Endodermal cell (in vitro differentiated cells): ENCODE data around the gene EYS. TPM values are rescaled to one million over a fixed set of nuclear protein-coding genes. Genes with fewer than 3 reads are reported as not detected.

Source experiments
- DNase-seq: peaks from one replicate; pipeline ENCODE4 v3.0.0-alpha.2; 2017
- H3K27ac ChIP-seq: 2 replicates; pipeline ENCODE4 v1.5.1; 2013; ENCODE audit warnings: mild to moderate bottlenecking, low read depth, low read length, moderate library complexity
- H3K27me3 ChIP-seq: 2 replicates; pipeline ENCODE4 v1.6.1; 2013; ENCODE audit warnings: mild to moderate bottlenecking, low read length, moderate library complexity; ENCODE audit not compliant: insufficient read depth, control insufficient read depth, poor library complexity, severe bottlenecking
- H3K36me3 ChIP-seq: 2 replicates; pipeline ENCODE4 v1.7.0; 2013; ENCODE audit warnings: mild to moderate bottlenecking, low read length, moderate library complexity; ENCODE audit not compliant: control insufficient read depth, insufficient read depth
- H3K4me1 ChIP-seq: one replicate; pipeline ENCODE4 v1.7.0; 2013; ENCODE audit warnings: low read length; ENCODE audit not compliant: control insufficient read depth, insufficient read depth
- H3K4me3 ChIP-seq: 2 replicates; pipeline ENCODE4 v1.5.1; 2013; ENCODE audit warnings: mild to moderate bottlenecking, low read length, moderate library complexity
- H3K9ac ChIP-seq: 2 replicates; pipeline ENCODE4 v1.6.1; 2013; ENCODE audit warnings: mild to moderate bottlenecking, low read length, moderate library complexity; ENCODE audit not compliant: poor library complexity, severe bottlenecking; ENCODE audit errors: extremely low read depth
- H3K9me3 ChIP-seq: 2 replicates; pipeline ENCODE4 v1.6.1; 2013; ENCODE audit warnings: mild to moderate bottlenecking, low read length, moderate library complexity; ENCODE audit not compliant: control insufficient read depth
- H3K27ac Mint-ChIP-seq: 2 replicates; pipeline ENCODE4 v1.8.0; 2020; ENCODE audit warnings: mixed read lengths
- H3K27me3 Mint-ChIP-seq: 2 replicates; pipeline ENCODE4 v1.8.0; 2021; ENCODE audit warnings: mild to moderate bottlenecking, mixed read lengths; ENCODE audit not compliant: insufficient read depth
- H3K36me3 Mint-ChIP-seq: 2 replicates; pipeline ENCODE4 v1.8.0; 2020; ENCODE audit warnings: low read depth, mixed read lengths
- H3K4me1 Mint-ChIP-seq: 2 replicates; pipeline ENCODE4 v1.8.0; 2020; ENCODE audit warnings: mixed read lengths
- H3K4me3 Mint-ChIP-seq: 2 replicates; pipeline ENCODE4 v1.8.0; 2020; ENCODE audit warnings: mild to moderate bottlenecking, moderate library complexity, mixed read lengths
- H3K9me3 Mint-ChIP-seq: 2 replicates; pipeline ENCODE4 v1.8.0; 2020; ENCODE audit warnings: mild to moderate bottlenecking, mixed read lengths
- WGBS, 2 experiments: methylation state at CpG; one replicate each; pipeline versions ENCODE4 v1.1.5 to v1.1.7; 2013; ENCODE audit warnings: missing lambda C conversion rate in 2 of 2, mixed read lengths in 1 of 2; ENCODE audit not compliant: insufficient coverage in 1 of 2, insufficient read length in 1 of 2; 5-methylcytosine and 5-hydroxymethylcytosine counted together
- total RNA-seq, 2 donors: library from RNA; stranded (reverse); fragmentation: NEBNext Ultra II Directional in 1 of 2; extraction: Animal tissue kit (Norgen Biotek cat#: 25700) in 1 of 2; gene quantifications; 2 replicates in 1 of 2; 3 replicates in 1 of 2; pipeline ENCODE4 v1.2.1, GENCODE V29; 2021
- TF ChIP-seq, protein P1 (sequence below): fragments of 200-600 bp; sonication (generic); conservative IDR thresholded peaks from 2 replicates; pipeline ENCODE4 v1.5.0; 2021; ENCODE audit warnings: antibody characterized with exemption, mild to moderate bottlenecking

EYS gene
- total RNA-seq, 2 donors from 2014 or later: 0.31 to 0.70 TPM

DNA sequence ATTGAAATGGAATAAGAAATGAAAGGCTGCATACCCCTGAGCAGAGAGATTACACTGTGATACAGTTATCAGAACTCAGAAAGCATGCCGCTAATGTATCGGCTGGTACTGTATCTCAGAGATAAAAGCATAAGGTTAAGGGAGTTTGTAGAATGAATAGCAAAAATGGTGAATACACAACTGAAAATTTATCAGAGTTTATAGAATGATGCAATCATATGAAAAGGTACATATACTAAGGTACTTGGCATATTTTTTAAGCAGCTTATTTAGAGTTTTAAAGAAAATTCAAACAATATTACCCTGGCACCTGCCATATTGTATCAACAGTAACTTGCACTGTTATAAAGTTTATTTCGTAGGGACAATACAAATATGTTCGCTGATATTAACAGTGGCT lies 1707.4 kb downstream of the EYS start:
- Mint-ChIP-seq H3K27me3 (no peaks in the 10 kb centered on the region), H3K4me1 (no peaks in the 10 kb centered on the region), H3K9me3 (peaks cover 3% of the 10 kb centered on the region), H3K27ac (no peak overlapping the region), H3K36me3 (no peaks in the 10 kb centered on the region), H3K4me3 (no peak overlapping the region)
- H3K27me3 ChIP-seq: no peaks in the 10 kb centered on the region
- peaks cover 3% of the 10 kb centered on the region for H3K9me3 ChIP-seq
- H3K4me1 ChIP-seq: no peaks in the 10 kb centered on the region
- WGBS, 2 experiments: 92 to 99% methylated on average over 4 of the region's 4 CpGs
- no peak overlapping the region for H3K27ac ChIP-seq
- TF ChIP-seq, protein P1, sequence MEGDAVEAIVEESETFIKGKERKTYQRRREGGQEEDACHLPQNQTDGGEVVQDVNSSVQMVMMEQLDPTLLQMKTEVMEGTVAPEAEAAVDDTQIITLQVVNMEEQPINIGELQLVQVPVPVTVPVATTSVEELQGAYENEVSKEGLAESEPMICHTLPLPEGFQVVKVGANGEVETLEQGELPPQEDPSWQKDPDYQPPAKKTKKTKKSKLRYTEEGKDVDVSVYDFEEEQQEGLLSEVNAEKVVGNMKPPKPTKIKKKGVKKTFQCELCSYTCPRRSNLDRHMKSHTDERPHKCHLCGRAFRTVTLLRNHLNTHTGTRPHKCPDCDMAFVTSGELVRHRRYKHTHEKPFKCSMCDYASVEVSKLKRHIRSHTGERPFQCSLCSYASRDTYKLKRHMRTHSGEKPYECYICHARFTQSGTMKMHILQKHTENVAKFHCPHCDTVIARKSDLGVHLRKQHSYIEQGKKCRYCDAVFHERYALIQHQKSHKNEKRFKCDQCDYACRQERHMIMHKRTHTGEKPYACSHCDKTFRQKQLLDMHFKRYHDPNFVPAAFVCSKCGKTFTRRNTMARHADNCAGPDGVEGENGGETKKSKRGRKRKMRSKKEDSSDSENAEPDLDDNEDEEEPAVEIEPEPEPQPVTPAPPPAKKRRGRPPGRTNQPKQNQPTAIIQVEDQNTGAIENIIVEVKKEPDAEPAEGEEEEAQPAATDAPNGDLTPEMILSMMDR: no peak
- no peaks in the 10 kb centered on the region for H3K36me3 ChIP-seq
- no peak for DNase-seq
- H3K4me3 ChIP-seq: no peak overlapping the region
- no peak overlapping the region for H3K9ac ChIP-seq

DNA sequence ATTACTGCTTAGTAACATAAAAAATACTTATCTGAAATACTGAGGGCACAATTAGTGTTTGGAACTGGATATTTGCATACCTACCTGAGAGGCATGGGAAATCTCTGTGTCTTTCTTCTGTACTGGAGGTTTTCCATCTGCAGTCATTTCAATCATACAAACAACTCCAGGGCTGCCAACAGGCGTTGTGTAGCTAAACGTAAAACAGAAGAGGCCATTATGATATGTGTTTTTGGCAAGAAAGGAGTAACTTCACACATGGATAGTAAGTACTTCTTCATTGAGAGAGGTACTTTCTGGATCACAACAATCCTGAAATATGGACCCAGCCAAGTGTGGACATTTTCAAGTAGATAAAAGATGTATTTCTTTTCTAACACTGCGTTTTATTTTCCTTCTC lies 1708.0 kb downstream of the EYS start:
- no peaks in the 10 kb centered on the region for H3K36me3 Mint-ChIP-seq
- Histone ChIP-seq H3K4me1 (no peaks in the 10 kb centered on the region), H3K36me3 (no peaks in the 10 kb centered on the region), H3K4me3 (no peak overlapping the region), H3K9me3 (no peaks in the 10 kb centered on the region), H3K27me3 (no peaks in the 10 kb centered on the region), H3K9ac (no peak overlapping the region), H3K27ac (no peak overlapping the region)
- H3K4me3 Mint-ChIP-seq: no peak overlapping the region
- no peaks in the 10 kb centered on the region for H3K27me3 Mint-ChIP-seq
- H3K27ac Mint-ChIP-seq: no peak overlapping the region
- H3K4me1 Mint-ChIP-seq: no peaks in the 10 kb centered on the region
- WGBS, 2 experiments: 90% methylated on average over 3 of the region's 3 CpGs; no CpG with 5 or more reads in 1 of the 2 experiments
- TF ChIP-seq, protein P1: no peak
- no peak for DNase-seq
- H3K9me3 Mint-ChIP-seq: no peaks in the 10 kb centered on the region

DNA sequence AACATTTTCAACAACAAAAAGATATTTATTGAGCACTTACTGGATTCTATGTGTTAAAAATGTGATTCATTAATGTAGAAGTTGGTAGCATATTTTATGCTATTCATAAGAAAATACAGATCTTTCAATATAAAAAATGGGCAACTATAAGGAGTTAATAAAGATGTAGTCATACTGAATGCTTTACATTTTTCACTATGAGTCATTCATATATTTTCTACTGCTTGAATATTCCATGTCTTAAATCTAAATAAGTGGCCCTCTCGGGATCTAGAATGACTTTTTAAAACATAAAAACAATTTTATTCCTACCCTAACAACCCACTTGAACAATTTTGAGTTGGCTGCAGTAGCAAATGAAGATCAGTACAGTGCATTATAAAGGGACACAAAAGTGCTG lies 1709.3 kb downstream of the EYS start:
- 72 to 80% methylated on average over 1 of the region's 1 CpG for WGBS, 2 experiments
- H3K9me3 Mint-ChIP-seq: no peaks in the 10 kb centered on the region

More for the DNA sequence above, 1709.3 kb downstream of the EYS start:
- no peaks in the 10 kb centered on the region for H3K27me3 ChIP-seq
- H3K36me3 ChIP-seq: no peaks in the 10 kb centered on the region
- H3K9me3 ChIP-seq: no peaks in the 10 kb centered on the region
- H3K4me1 ChIP-seq: no peaks in the 10 kb centered on the region
- H3K9ac ChIP-seq: no peak overlapping the region
- H3K27ac ChIP-seq: no peak overlapping the region
- no peak overlapping the region for H3K27ac Mint-ChIP-seq
- H3K4me3 ChIP-seq: no peak overlapping the region
- DNase-seq: no peak
- no peaks in the 10 kb centered on the region for H3K36me3 Mint-ChIP-seq
- TF ChIP-seq, protein P1: no peak
- H3K27me3 Mint-ChIP-seq: no peaks in the 10 kb centered on the region
- H3K4me1 Mint-ChIP-seq: no peaks in the 10 kb centered on the region
- no peak overlapping the region for H3K4me3 Mint-ChIP-seq
